GM10266 (cell line): ENCODE results near the gene PPP4R1.

Experiments used
- DNase-seq: peaks from one replicate; pipeline ENCODE4 v3.0.0; 2012; ENCODE audit errors: extremely low spot score
- CTCF ChIP-seq: IDR thresholded peaks from 2 replicates; pipeline ENCODE4 v1.5.1; 2012; ENCODE audit warnings: mild to moderate bottlenecking, low read depth; ENCODE audit not compliant: control insufficient read depth, insufficient read depth; ENCODE audit errors: missing control alignments

Gene PPP4R1

GRCh38 chr18:9629709-9630108 lies 15.3 kb upstream of the PPP4R1 start:
- no peak for DNase-seq
- TF ChIP-seq CTCF = no peak

- no peak for TF ChIP-seq CTCF
- DNase-seq = no peak
These were observed 14.6 kb upstream of the PPP4R1 start for GRCh38 chr18:9628984-9629383.

- no peak for DNase-seq
- TF ChIP-seq CTCF = no peak
These were observed 13.3 kb upstream of the PPP4R1 start for GRCh38 chr18:9627642-9628041.

GRCh38 chr18:9619990-9620389 lies 5.6 kb upstream of the PPP4R1 start:
- no peak for DNase-seq
- no peak for TF ChIP-seq CTCF

- no peak for DNase-seq
- no peak for TF ChIP-seq CTCF
These were observed 5.2 kb upstream of the PPP4R1 start for GRCh38 chr18:9619545-9619944.

- no peak for TF ChIP-seq CTCF
- no peak for DNase-seq
These were observed 4.7 kb upstream of the PPP4R1 start for GRCh38 chr18:9619056-9619455.

- no peak for TF ChIP-seq CTCF
- no peak for DNase-seq
These were observed 2.7 kb upstream of the PPP4R1 start for GRCh38 chr18:9617006-9617542.
